H1 (cell line): ENCODE measurements around the gene KLK7. TPM values are rescaled to one million over a fixed set of nuclear protein-coding genes. Genes with fewer than 3 reads are reported as not detected.
A peak's percentile ranks its signal among the peaks of the same experiment; 100 is the strongest.

Experiments used
- CTCF ChIA-PET: fragments of 300-600 bp; sonication (Branson Sonifier 250); formaldehyde crosslinking; loops from one replicate; lab custom pipeline; 2021; ENCODE audit not compliant: partially characterized antibody; lab: Charles Lee
- POLR2A ChIA-PET: fragments of 300-600 bp; sonication (Branson Sonifier 250); formaldehyde crosslinking; loops from one replicate; lab custom pipeline; 2021; ENCODE audit warnings: inconsistent platforms; ENCODE audit not compliant: partially characterized antibody; lab: Charles Lee
- DNase-seq, 2 experiments: peaks; one replicate each; pipeline versions ENCODE4 v3.0.0 to v3.0.0-alpha.2; 2010 to 2022; ENCODE audit warnings: low spot score in 2 of 2, low read depth in 1 of 2, mixed read lengths in 1 of 2
- FAIRE-seq: peaks from 2 replicates; lab custom pipeline; 2011; peaks lifted over from hg19 to GRCh38; lab: Jason Lieb, UNC
- H2AFZ ChIP-seq: 2 replicates; pipeline ENCODE4 v1.8.1; 2012; ENCODE audit warnings: low read length, inconsistent platforms
- H2AK5ac ChIP-seq: 2 replicates; pipeline ENCODE4 v1.6.1; 2013; ENCODE audit warnings: low read depth, low read length
- H2BK120ac ChIP-seq: replicated peaks from 2 replicates; pipeline ENCODE3; 2013; ENCODE audit warnings: low read depth, low read length, inconsistent platforms
- H2BK12ac ChIP-seq: 2 replicates; pipeline ENCODE4 v1.6.1; 2013; ENCODE audit warnings: low read depth, low read length
- H2BK15ac ChIP-seq: 2 replicates; pipeline ENCODE4 v1.6.1; 2013; ENCODE audit warnings: low read length
- H2BK20ac ChIP-seq: 2 replicates; pipeline ENCODE4 v1.6.1; 2013; ENCODE audit warnings: low read length
- H2BK5ac ChIP-seq: 2 replicates; pipeline ENCODE4 v1.6.1; 2013; ENCODE audit warnings: low read depth, low read length
- H3K14ac ChIP-seq: 2 replicates; pipeline ENCODE4 v1.6.1; 2013; ENCODE audit warnings: inconsistent platforms; ENCODE audit not compliant: insufficient read length
- H3K18ac ChIP-seq: 2 replicates; pipeline ENCODE4 v1.6.1; 2013; ENCODE audit warnings: low read length; ENCODE audit errors: extremely low read depth
- H3K23ac ChIP-seq: 2 replicates; pipeline ENCODE4 v1.6.1; 2013; ENCODE audit warnings: inconsistent platforms; ENCODE audit not compliant: insufficient read length
- H3K23me2 ChIP-seq: 2 replicates; pipeline ENCODE4 v1.6.1; 2013; ENCODE audit warnings: low read depth, low read length
- H3K27ac ChIP-seq: 2 replicates; pipeline ENCODE4 v1.6.1; 2011; ENCODE audit warnings: low read depth, low read length, inconsistent platforms
- H3K27me3 ChIP-seq, 4 experiments: replicated peaks in 1 of 4; 1 replicate in 1 of 4; 2 replicates in 3 of 4; pipeline versions ENCODE4 v1.6.1 to v1.8.1; 2011 to 2013; ENCODE audit warnings: low read length in 3 of 4, mild to moderate bottlenecking in 3 of 4, inconsistent platforms in 2 of 4, mixed read lengths in 2 of 4, moderate library complexity in 1 of 4; ENCODE audit not compliant: control insufficient read depth in 3 of 4, insufficient read depth in 3 of 4; ENCODE audit errors: extremely low read depth in 1 of 4
- H3K36me3 ChIP-seq, 4 experiments: 2 replicates each; pipeline versions ENCODE4 v1.6.1 to v1.8.1; 2011 to 2013; ENCODE audit warnings: mild to moderate bottlenecking in 4 of 4, low read length in 3 of 4, moderate library complexity in 2 of 4, control low read depth in 1 of 4, inconsistent platforms in 1 of 4; ENCODE audit not compliant: insufficient read depth in 4 of 4, control insufficient read depth in 2 of 4
- H3K4ac ChIP-seq: replicated peaks from 2 replicates; pipeline ENCODE3; 2013; ENCODE audit warnings: low read length, low read depth, mixed read lengths, inconsistent platforms; ENCODE audit not compliant: insufficient read length
- H3K4me1 ChIP-seq, 4 experiments: replicated peaks in 1 of 4; 1 replicate in 1 of 4; 2 replicates in 3 of 4; pipeline versions ENCODE4 v1.6.1 to v1.8.1; 2011 to 2013; ENCODE audit warnings: low read length in 3 of 4, inconsistent platforms in 2 of 4, mixed read lengths in 1 of 4; ENCODE audit not compliant: insufficient read depth in 4 of 4, control insufficient read depth in 3 of 4
- H3K4me2 ChIP-seq, 2 experiments: 2 replicates each; pipeline versions ENCODE4 v1.6.1 to v1.8.1; 2011 to 2013; ENCODE audit warnings: low read depth in 2 of 2, low read length in 2 of 2, control low read depth in 1 of 2, inconsistent platforms in 1 of 2, mild to moderate bottlenecking in 1 of 2; ENCODE audit not compliant: insufficient read depth in 1 of 2
- H3K4me3 ChIP-seq, 4 experiments: fragments of 200-600, 300-600 bp in 1 of 4; sonication (generic), shearing (Covaris generic), sonication (Bioruptor Twin) in 1 of 4; 2 replicates each; pipeline versions ENCODE4 v1.5.1 to v1.8.1; 2011 to 2016; ENCODE audit warnings: low read length in 4 of 4, low read depth in 3 of 4, control low read depth in 2 of 4, inconsistent platforms in 2 of 4, mild to moderate bottlenecking in 2 of 4, mixed read lengths in 1 of 4, moderate library complexity in 1 of 4; ENCODE audit not compliant: insufficient read depth in 2 of 4; ENCODE audit errors: extremely low read depth in 1 of 4
- H3K56ac ChIP-seq: replicated peaks from 2 replicates; pipeline ENCODE3; 2013; ENCODE audit warnings: low read depth, mild to moderate bottlenecking, mixed read lengths, low read length, inconsistent platforms; ENCODE audit not compliant: insufficient read length
- H3K79me1 ChIP-seq: 2 replicates; pipeline ENCODE4 v1.6.1; 2013; ENCODE audit warnings: low read depth, low read length, control low read depth
- H3K79me2 ChIP-seq, 2 experiments: 2 replicates each; pipeline versions ENCODE4 v1.6.1 to v1.8.1; 2012 to 2013; ENCODE audit warnings: low read length in 2 of 2, mild to moderate bottlenecking in 2 of 2, inconsistent platforms in 1 of 2; ENCODE audit not compliant: insufficient read depth in 2 of 2, control insufficient read depth in 1 of 2
- H3K9ac ChIP-seq, 4 experiments: replicated peaks in 1 of 4; 1 replicate in 1 of 4; 2 replicates in 3 of 4; pipeline versions ENCODE4 v1.6.1 to v1.8.1; 2011 to 2013; ENCODE audit warnings: low read depth in 3 of 4, low read length in 3 of 4, control low read depth in 2 of 4, mild to moderate bottlenecking in 2 of 4, moderate library complexity in 2 of 4, inconsistent platforms in 1 of 4; ENCODE audit errors: extremely low read depth in 1 of 4
- H3K9me3 ChIP-seq, 2 experiments: 2 replicates each; pipeline versions ENCODE4 v1.6.1 to v1.8.1; 2012 to 2013; ENCODE audit warnings: mild to moderate bottlenecking in 2 of 2, moderate library complexity in 2 of 2, control low read depth in 1 of 2, inconsistent platforms in 1 of 2, low read depth in 1 of 2, low read length in 1 of 2, mixed read lengths in 1 of 2; ENCODE audit not compliant: insufficient read depth in 2 of 2
- H4K20me1 ChIP-seq, 2 experiments: replicated peaks in 1 of 2; 2 replicates each; pipeline versions ENCODE3 to v1.8.1; 2011 to 2013; ENCODE audit warnings: inconsistent platforms in 2 of 2, low read length in 2 of 2, mild to moderate bottlenecking in 1 of 2; ENCODE audit not compliant: insufficient read depth in 2 of 2, control insufficient read depth in 1 of 2
- H4K5ac ChIP-seq: 2 replicates; pipeline ENCODE4 v1.6.1; 2013; ENCODE audit warnings: low read length, low read depth, mixed read lengths, inconsistent platforms; ENCODE audit not compliant: insufficient read length
- H4K8ac ChIP-seq: 2 replicates; pipeline ENCODE4 v1.8.0; 2013; ENCODE audit warnings: mild to moderate bottlenecking, moderate library complexity, low read length, inconsistent platforms; ENCODE audit not compliant: insufficient read depth; ENCODE audit errors: extremely low read depth
- H4K91ac ChIP-seq: replicated peaks from 2 replicates; pipeline ENCODE3; 2013; ENCODE audit warnings: low read length, mixed read lengths, inconsistent platforms; ENCODE audit not compliant: insufficient read length
- ATF2 ChIP-seq: IDR thresholded peaks from 2 replicates; pipeline ENCODE4 v1.6.1; 2012; ENCODE audit warnings: low read length, inconsistent platforms
- CBX5 ChIP-seq: fragments of 300-800, 300-1000 bp; sonication (generic); IDR thresholded peaks from 2 replicates; pipeline ENCODE4 v1.7.1; 2016; ENCODE audit warnings: antibody characterized with exemption, low read length, low read depth
- EGR1 ChIP-seq: IDR thresholded peaks from 2 replicates; pipeline ENCODE4 v1.6.1; 2011; ENCODE audit warnings: low read depth, low read length, borderline replicate concordance
- EP300 ChIP-seq, 2 experiments: IDR thresholded peaks; 1 replicate in 1 of 2; 2 replicates in 1 of 2; pipeline ENCODE4 v1.6.1; 2011 to 2012; ENCODE audit warnings: low read depth in 2 of 2, low read length in 2 of 2, mild to moderate bottlenecking in 2 of 2, borderline replicate concordance in 1 of 2, inconsistent platforms in 1 of 2, moderate library complexity in 1 of 2
- KDM5A ChIP-seq: fragments of 200-600 bp; IDR thresholded peaks from 2 replicates; pipeline ENCODE4 v1.7.1; 2012; ENCODE audit warnings: mild to moderate bottlenecking, low read length, inconsistent platforms, mixed read lengths
- NANOG ChIP-seq: IDR thresholded peaks from 2 replicates; pipeline ENCODE4 v1.6.1; 2011; ENCODE audit warnings: low read length, low read depth, mild to moderate bottlenecking, inconsistent platforms; ENCODE audit not compliant: insufficient read depth, poor library complexity, severe bottlenecking
- PHF8 ChIP-seq: fragments of 200-600 bp; sonication (generic); conservative IDR thresholded peaks from 2 replicates; pipeline ENCODE4 v1.7.1; 2012; ENCODE audit warnings: low read depth, mild to moderate bottlenecking, inconsistent platforms, low read length, moderate library complexity
- POU5F1 ChIP-seq: IDR thresholded peaks from 2 replicates; pipeline ENCODE4 v1.6.1; 2011; ENCODE audit warnings: low read depth, mild to moderate bottlenecking, low read length, moderate library complexity
- YY1 ChIP-seq: IDR thresholded peaks from 2 replicates; pipeline ENCODE4 v1.6.1; 2011; ENCODE audit warnings: low read depth, mild to moderate bottlenecking, low read length
- WGBS, 2 experiments: shearing (Covaris generic) in 1 of 2; methylation state at CpG; one replicate each; pipeline versions ENCODE4 v1.1.6 to v1.1.7; 2013 to 2015; ENCODE audit warnings: low lambda C conversion rate in 2 of 2, mixed read lengths in 2 of 2, inconsistent platforms in 1 of 2, low coverage in 1 of 2, missing lambda C conversion rate in 1 of 2; ENCODE audit not compliant: insufficient replicate concordance in 2 of 2, insufficient coverage in 1 of 2, insufficient read length in 1 of 2; ENCODE audit errors: extremely low coverage in 1 of 2, missing lambda C conversion rate in 1 of 2; 5-methylcytosine and 5-hydroxymethylcytosine counted together
- polyA plus RNA-seq, 7 experiments: library from polyadenylated mRNA; depleted of rRNA in 3 of 7; stranded (reverse) in 5 of 7; unstranded in 2 of 7; fragments of >200 nt in 5 of 7; fragments of 200-250 nt in 2 of 7; gene quantifications; 1 replicate in 5 of 7; 2 replicates in 1 of 7; 4 replicates in 1 of 7; pipeline versions ENCODE4 v1.2.1 to v1.2.3, GENCODE V29; 2011 to 2013; ENCODE audit warnings: missing spikeins in 2 of 7, mixed read lengths in 2 of 7
- total RNA-seq: library from RNA; stranded (reverse); fragmentation: NEBNext Ultra II Directional; extraction: Animal tissue kit (Norgen Biotek cat#: 25700); gene quantifications from 2 replicates; pipeline ENCODE4 v1.2.1, GENCODE V29; 2021

Gene KLK7
- total and polyA plus RNA-seq, 2 of the 8 experiments (the other 6 are each of a cell fraction or from before 2014, with no cell fraction given) = 0.73 to 1.4 TPM

GRCh38 chr19:51025809-51026553 is 42.3 kb upstream of the KLK7 start:
- H2AK5ac ChIP-seq = no peak overlapping the region
- ChIA-PET CTCF (interaction anchor here (1.1 to 15.0 kb wide), 4 partner anchors 9 to 67 kb away, joined by 4 to 269 read pairs (median 4); partner anchors contain the start of genes KLK12 and KLK8), POLR2A (interaction anchor here (0.6 to 1.3 kb wide), 4 partner anchors 19 to 1317 kb away, joined by 3 to 4 read pairs (median 4); partner anchors contain the start of gene KLK8)
- H2BK5ac ChIP-seq = no peak overlapping the region
- peak overlapping the region; percentile 8; the same call in 1 of the 2 replicates for H4K8ac ChIP-seq
- DNase-seq (no peak), FAIRE-seq (no peak)
- no peak overlapping the region for H3K4me2 ChIP-seq
- H2BK12ac ChIP-seq = peak overlapping the region; percentile 30; the same call in 1 of the 2 replicates
- H3K79me2 ChIP-seq = no peaks in the 10 kb centered on the region
- no peaks in the 10 kb centered on the region; the same call in 1 of the 2 replicates for H3K23me2 ChIP-seq
- H4K20me1 ChIP-seq = no peaks in the 10 kb centered on the region
- no peaks in the 10 kb centered on the region; a peak in 1 of 7 replicates for H3K27me3 ChIP-seq
- no peak overlapping the region for H3K4ac ChIP-seq
- H3K56ac ChIP-seq = no peak overlapping the region
- H4K5ac ChIP-seq = no peak overlapping the region
- H3K23ac ChIP-seq = no peak overlapping the region
- H3K18ac ChIP-seq = 0 out of 2 replicates have a peak overlapping the region, but pooled peaks have one; percentile 1
- 0 out of 2 replicates have a peak overlapping the region, but pooled peaks have one; percentile 40 for H2BK15ac ChIP-seq
- H3K9ac ChIP-seq = no peak overlapping the region
- peaks cover 3 to 25% (median 17%) of the 10 kb centered on the region in 4 experiments for H3K4me1 ChIP-seq
- H3K27ac ChIP-seq = no peak overlapping the region
- H2AFZ ChIP-seq = no peak overlapping the region
- no peak overlapping the region for H2BK20ac ChIP-seq
- no peaks in the 10 kb centered on the region for H3K79me1 ChIP-seq
- H2BK120ac ChIP-seq = no peak overlapping the region
- no peaks in the 10 kb centered on the region for H3K9me3 ChIP-seq
- no peaks in the 10 kb centered on the region for H3K36me3 ChIP-seq
- no peak overlapping the region for H3K14ac ChIP-seq
- no peak overlapping the region for H3K4me3 ChIP-seq
- WGBS, 2 experiments = 86% methylated on average over 16 of the region's 18 CpGs; no CpG with 5 or more reads in 1 of the 2 experiments
- peak overlapping the region; percentile 23 for H4K91ac ChIP-seq
- TF ChIP-seq KDM5A (no peak), PHF8 (no peak), CBX5 (no peak), NANOG (no peak), EP300 (IDR thresholded peaks at IDR 0.05; ENCODE audit: borderline replicate concordance in 1 of 2, low read depth in 2 of 2, low read length in 2 of 2) (no peak), EGR1 (no peak), POU5F1 (no peak), ATF2 (no peak), YY1 (no peak)
